ENCODE measurements around the gene TEKT2.

TEKT2 gene

GRCh38 chr1:36107394-36107793, 23.5 kb downstream of the TEKT2 start:
- DNase-seq: no peak

- DNase-seq: no peak
Measured at GRCh38 chr1:36108314-36108713, 24.4 kb downstream of the TEKT2 start.

DNA sequence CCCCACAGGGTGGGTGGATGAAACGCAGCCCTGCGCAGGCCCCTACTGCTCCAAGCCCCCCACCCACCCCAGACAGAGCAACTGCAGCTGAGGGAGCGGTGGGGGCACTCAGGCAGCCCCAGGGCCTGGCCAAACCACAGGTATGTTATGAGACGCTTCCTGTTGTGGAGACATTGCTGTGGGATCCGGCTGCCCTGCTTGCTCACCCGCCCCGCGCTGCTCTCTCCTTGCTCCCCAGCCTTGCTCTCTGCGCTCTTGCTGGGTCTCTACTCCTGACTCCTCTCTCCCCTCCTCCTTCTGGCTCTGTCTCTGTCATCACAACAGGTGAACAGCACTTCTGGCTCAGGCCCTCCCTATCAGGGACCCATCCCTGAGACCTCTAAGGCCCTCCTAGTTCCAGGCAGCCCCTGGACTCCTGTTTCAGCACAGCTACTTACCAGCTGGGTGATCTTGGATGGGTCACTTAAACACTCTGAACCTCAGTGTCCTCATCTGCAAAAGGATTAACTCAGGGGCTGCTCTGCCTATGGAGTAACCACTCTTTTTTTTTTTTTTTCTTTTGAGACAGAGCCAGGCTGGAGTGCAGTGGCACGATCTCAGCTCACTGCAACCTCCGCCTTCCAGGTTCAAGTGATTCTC, 25.3 kb downstream of the TEKT2 start:
- no peak for DNase-seq

DNA sequence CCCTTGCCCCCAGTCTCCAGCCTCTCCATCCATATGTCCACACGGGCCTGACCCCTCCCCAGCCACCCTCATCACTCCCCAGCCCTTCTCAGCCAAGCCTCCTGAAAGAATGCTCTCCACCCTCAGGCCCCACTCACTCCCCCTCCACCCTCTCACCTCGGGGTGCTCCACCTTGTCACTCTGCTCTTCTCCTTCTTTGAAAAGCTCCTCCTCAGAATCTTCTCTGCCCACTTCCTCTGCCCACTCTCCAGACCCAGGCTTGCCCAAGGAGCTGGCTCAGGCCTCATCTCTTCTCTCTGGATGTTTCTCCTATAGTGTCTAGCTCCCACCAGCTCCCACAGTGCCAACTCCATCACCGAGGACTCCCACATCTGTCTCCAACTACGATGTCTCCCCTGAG, 27.3 kb downstream of the TEKT2 start:
- no peak for DNase-seq

GRCh38 chr1:36112823-36113222, 28.9 kb downstream of the TEKT2 start:
- DNase-seq: no peak

DNA sequence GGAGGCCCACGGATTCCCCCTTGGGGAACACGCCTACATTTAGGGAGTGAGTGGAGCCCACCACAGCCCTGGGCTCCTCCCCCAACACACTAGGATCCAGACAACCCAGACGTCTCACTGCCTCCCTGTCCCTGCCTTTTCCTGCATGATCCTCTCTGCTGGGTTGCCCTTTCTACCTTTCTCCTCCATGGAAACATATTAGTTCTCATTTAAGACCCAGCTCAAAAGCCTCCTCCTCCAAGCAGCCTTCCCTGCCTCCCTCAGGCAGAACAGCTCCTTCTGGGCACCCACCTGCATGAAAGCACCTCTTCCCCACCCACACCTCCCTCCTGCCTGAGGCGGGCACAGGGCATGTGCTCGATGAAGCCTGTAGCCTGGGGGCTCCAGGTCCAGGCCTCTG, 30.5 kb downstream of the TEKT2 start:
- no peak for DNase-seq

- DNase-seq: peak; percentile 37
Measured at GRCh38 chr1:36115200-36115669, 31.3 kb downstream of the TEKT2 start.

- no peak for DNase-seq
Measured at GRCh38 chr1:36115931-36116330, 32.0 kb downstream of the TEKT2 start.

GRCh38 chr1:36116901-36117300, 33.0 kb downstream of the TEKT2 start:
- no peak for DNase-seq

DNA sequence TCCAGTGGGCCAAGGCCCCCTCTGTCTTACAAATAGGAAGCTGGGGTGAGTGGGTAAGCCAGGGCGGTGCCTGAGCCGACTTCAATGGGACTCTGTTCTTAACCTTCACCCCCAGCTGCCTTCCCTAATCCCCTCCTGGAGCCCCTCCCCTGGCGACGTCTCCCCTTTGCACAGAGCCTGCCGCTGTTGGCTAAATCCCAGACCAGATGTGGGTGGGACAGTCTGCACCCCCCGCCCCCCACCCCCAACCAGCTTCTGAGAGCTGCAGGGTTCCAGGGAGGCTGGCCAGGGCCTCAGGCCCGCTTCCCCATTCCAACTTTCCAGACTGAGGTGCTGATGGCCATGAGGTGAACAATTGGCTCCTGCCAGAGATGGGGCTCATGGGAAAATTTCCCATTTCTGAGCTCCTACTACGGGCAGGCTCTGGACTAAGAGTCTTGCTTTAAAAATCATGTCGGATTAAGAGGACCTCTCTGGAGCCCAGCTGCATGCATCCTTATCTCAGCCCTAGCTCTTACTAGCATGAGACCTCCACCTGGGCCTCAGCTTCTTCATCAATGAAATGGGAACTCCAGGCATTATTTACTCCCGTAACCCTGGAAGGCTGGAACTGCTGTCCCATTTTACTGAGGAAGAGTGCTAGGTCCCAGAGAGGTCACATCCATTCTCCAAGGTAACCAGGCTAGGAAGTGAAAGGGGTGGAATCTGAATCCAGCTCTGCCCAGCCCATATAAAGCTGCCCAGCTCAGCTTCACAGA, 34.7 kb downstream of the TEKT2 start:
- no peak for DNase-seq

DNA sequence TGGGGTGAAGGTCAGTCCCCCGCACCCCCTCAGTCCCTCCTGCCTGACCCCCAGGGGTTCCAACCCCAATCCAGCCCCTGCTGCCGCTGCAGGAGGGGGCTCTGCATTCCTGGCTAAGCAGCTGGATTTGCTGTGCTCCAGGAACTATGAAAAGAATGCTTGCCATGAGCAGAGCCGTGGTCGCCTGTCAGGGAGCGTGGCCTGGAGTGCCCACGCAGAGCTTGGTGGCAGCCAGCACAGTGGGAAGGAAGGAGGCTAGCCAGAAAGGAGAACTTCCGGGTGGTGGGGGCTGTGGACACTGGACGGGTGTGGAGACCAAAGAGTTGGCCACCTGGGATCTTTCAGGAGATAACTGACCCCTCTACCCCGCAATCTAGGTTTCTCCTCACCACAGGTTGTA, 35.6 kb downstream of the TEKT2 start:
- DNase-seq: no peak

- no peak for DNase-seq
Measured at GRCh38 chr1:36122062-36123030, 38.5 kb downstream of the TEKT2 start.

DNA sequence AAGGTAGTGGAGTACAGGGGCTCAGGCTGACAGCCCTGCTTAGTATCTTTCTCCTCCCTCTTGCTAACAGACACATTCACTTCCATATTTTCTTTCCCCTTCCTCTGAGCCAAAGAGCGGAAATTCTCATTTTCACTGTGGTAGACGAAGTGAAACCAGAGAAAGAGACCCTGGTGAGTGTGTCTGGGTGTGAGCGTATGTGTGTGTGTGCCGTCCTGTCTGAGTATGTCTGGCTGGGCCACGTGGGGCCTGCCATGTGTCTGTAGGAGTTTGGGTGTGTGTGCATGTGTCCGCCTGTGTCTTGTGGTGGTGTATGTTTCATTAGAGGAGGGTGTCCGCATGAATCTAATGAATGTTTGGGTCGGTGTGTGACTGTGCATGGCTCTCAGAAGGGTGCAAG, 39.5 kb downstream of the TEKT2 start:
- no peak for DNase-seq

DNA sequence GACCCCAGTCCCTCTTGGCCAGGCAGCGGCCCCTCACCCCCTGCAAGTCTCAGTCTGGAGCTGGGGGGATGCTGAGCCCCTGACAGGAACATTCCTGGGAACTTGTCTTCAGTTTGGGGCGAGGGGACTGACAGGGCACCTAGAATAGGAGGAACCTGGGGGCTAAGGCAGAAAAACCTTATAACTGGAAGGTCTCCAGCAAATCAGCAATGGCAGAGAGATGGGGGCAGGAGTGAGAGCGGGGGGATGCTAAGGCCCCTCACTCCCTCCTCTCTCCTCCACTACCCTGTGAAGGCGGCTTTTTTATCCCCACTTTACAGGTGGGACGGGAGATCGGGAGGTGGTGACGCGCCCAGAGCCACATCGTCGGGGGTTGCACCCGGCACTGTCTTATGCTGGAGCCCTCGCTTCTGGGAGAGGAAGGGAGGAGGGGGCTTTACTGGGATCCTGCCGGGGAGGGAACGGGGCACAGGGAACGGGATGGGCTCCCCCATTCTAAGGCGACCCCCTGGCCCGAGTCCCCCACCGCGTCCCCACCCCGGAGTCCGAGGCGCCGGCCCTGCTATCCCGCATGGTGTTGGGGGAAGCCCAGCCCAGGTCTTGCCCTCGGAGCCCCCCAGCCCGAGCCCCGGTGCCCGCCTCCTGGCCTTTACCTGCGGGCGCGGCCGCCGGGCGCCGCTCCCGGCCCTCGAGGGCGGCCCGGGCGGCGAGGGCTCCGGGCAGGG, 40.7 kb downstream of the TEKT2 start:
- no peak for DNase-seq

GRCh38 chr1:36125129-36125991, 41.5 kb downstream of the TEKT2 start, which contains the start of gene COL8A2:
COL8A2 (minus strand) TSS chr1:36125222; CDS start chr1:36100242, 24,980 bp downstream.
- no peak for DNase-seq

- no peak for DNase-seq
Measured at GRCh38 chr1:36126005-36126716, 42.3 kb downstream of the TEKT2 start.

- no peak for DNase-seq
Measured at GRCh38 chr1:36126797-36127500, 43.1 kb downstream of the TEKT2 start.

DNA sequence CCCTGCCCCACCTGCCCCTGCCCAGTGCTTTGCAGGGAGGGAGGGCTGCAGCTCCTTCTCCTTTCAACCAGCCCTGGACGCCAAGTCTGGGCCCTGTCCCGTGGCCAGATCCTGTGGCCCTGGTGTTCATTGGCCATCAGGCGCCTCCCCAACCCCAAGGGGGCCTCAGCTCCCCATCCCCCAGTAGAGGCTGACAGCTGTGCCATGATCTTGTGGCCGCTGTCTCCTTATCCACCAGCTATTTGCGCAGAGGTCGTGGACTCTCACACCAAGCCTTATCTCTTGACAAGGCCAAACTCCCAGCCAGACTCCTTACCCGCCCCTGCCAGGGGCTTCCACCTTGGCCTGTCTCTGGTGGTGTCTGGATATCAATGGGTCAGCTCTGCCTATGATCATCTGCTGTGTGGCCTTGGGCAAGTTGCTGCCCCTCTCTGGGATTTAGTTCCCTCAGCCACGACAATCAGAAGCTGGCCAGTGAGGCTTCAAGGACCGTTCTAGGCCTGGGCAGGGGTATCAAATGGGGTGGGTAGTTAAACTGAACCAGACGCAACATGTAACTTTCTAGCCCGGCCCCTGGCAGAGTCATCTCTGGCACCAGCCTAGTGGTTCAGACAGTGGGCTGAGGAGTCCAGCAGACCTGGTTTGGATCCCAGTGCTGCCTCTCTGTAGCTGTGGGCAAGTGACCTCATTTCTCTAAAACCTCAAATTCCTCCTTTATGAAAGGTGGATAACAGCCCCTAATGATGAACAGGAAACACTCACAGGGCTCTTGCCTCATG, 44.4 kb downstream of the TEKT2 start:
- DNase-seq: no peak

GRCh38 chr1:36128905-36129206, 45.0 kb downstream of the TEKT2 start:
- no peak for DNase-seq

DNA sequence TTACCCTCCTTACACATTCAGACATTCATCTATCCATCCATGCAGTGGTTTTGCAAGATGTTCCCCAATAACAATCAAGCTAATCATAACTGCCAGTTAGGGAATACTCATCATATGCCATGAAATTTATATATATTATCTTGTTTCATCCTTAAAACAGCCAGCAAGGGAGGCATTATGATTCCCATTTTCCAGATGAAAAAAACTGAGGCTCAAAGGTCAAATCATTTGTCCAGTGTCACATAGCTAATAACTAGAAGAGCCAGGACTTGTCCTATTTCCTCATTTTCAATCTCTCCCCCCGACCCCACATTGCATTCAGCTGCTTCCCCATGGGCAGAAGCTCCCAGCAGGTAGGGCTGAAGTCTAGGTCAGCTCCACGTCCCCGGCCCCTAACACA, 48.1 kb downstream of the TEKT2 start:
- no peak for DNase-seq

Data from DMS 273 treated with DMSO at 0.1 percent for 48 hours (cell line).